ENCODE data around the gene RERE. TPM values are rescaled to one million over a fixed set of nuclear protein-coding genes. Genes with fewer than 3 reads are reported as not detected.

The RERE gene
- total and polyA plus RNA-seq, 2 experiments from 2014 or later, result 39.8 to 62.8 TPM

- Histone ChIP-seq H3K9me2 (replicated peaks; ENCODE audit: insufficient read depth) (no peaks in the 10 kb centered on the region), H3K4me1 (ENCODE audit: insufficient read depth) (no peaks in the 10 kb centered on the region), H3K4me3 (no peak overlapping the region), H2AFZ (no peak overlapping the region), H4K20me1 (ENCODE audit: insufficient read depth, poor library complexity, severe bottlenecking) (peaks cover 6% of the 10 kb centered on the region), H3K27ac (no peak overlapping the region), H3K4me2 (no peak overlapping the region), H3K79me2 (peaks cover 97% of the 10 kb centered on the region), H3K36me3 (replicated peaks; ENCODE audit: insufficient read depth, low read depth) (no peaks in the 10 kb centered on the region), H3K9me3 (ENCODE audit: low read depth) (no peaks in the 10 kb centered on the region), H3K27me3 (no peaks in the 10 kb centered on the region)
- no peak for DNase-seq (ENCODE audit: low spot score)
- no peak for TF ChIP-seq CTCF (IDR thresholded peaks at IDR 0.05; ENCODE audit: poor library complexity)
- TF ChIP-seq EZH2 (IDR thresholded peaks at IDR 0.05; ENCODE audit: borderline replicate concordance), result no peak
- no peak for TF ChIP-seq EZH2phosphoT487 (IDR thresholded peaks at IDR 0.05; ENCODE audit: low read depth, severe bottlenecking, unreplicated experiment)
- WGBS (ENCODE audit: low lambda C conversion rate, missing lambda C conversion rate), result 93% methylated on average over 5 of the region's 5 CpGs
Measured at GRCh38 chr1:8797216-8797615, 20.2 kb downstream of the RERE start.

GRCh38 chr1:8796812-8797211, 20.6 kb downstream of the RERE start:
- Histone ChIP-seq H3K4me2 (no peak overlapping the region), H3K27ac (no peak overlapping the region), H3K27me3 (no peaks in the 10 kb centered on the region), H3K9me2 (replicated peaks; ENCODE audit: insufficient read depth) (no peaks in the 10 kb centered on the region), H3K79me2 (peaks cover 97% of the 10 kb centered on the region), H2AFZ (no peak overlapping the region), H3K4me1 (ENCODE audit: insufficient read depth) (no peaks in the 10 kb centered on the region), H3K9me3 (ENCODE audit: low read depth) (no peaks in the 10 kb centered on the region), H4K20me1 (ENCODE audit: insufficient read depth, poor library complexity, severe bottlenecking) (peaks cover 6% of the 10 kb centered on the region), H3K36me3 (replicated peaks; ENCODE audit: insufficient read depth, low read depth) (no peaks in the 10 kb centered on the region), H3K4me3 (no peak overlapping the region)
- 50% methylated on average over 3 of the region's 3 CpGs for WGBS (ENCODE audit: low lambda C conversion rate, missing lambda C conversion rate)
- TF ChIP-seq CTCF (IDR thresholded peaks at IDR 0.05; ENCODE audit: poor library complexity) (no peak), EZH2 (IDR thresholded peaks at IDR 0.05; ENCODE audit: borderline replicate concordance) (no peak), EZH2phosphoT487 (IDR thresholded peaks at IDR 0.05; ENCODE audit: low read depth, severe bottlenecking, unreplicated experiment) (no peak)
- no peak for DNase-seq (ENCODE audit: low spot score)

- Histone ChIP-seq H3K4me2 (no peak overlapping the region), H3K27me3 (no peaks in the 10 kb centered on the region), H3K9me3 (ENCODE audit: low read depth) (no peaks in the 10 kb centered on the region), H4K20me1 (ENCODE audit: insufficient read depth, poor library complexity, severe bottlenecking) (peaks cover 6% of the 10 kb centered on the region), H3K9me2 (replicated peaks; ENCODE audit: insufficient read depth) (no peaks in the 10 kb centered on the region), H3K4me3 (no peak overlapping the region), H3K4me1 (ENCODE audit: insufficient read depth) (no peaks in the 10 kb centered on the region), H3K79me2 (peaks cover 97% of the 10 kb centered on the region), H2AFZ (no peak overlapping the region), H3K36me3 (replicated peaks; ENCODE audit: insufficient read depth, low read depth) (no peaks in the 10 kb centered on the region), H3K27ac (no peak overlapping the region)
- TF ChIP-seq CTCF (IDR thresholded peaks at IDR 0.05; ENCODE audit: poor library complexity) (no peak), EZH2 (IDR thresholded peaks at IDR 0.05; ENCODE audit: borderline replicate concordance) (no peak)
- DNase-seq (ENCODE audit: low spot score), result no peak
- WGBS (ENCODE audit: low lambda C conversion rate, missing lambda C conversion rate), result 96% methylated on average over 3 of the region's 3 CpGs
Measured at GRCh38 chr1:8794605-8795004, 22.8 kb downstream of the RERE start.

- H4K20me1 ChIP-seq (ENCODE audit: insufficient read depth, poor library complexity, severe bottlenecking), result peaks cover 6% of the 10 kb centered on the region
Measured at GRCh38 chr1:8791819-8792218, 25.6 kb downstream of the RERE start.

More at GRCh38 chr1:8791819-8792218, 25.6 kb downstream of the RERE start:
- DNase-seq (ENCODE audit: low spot score), result no peak
- Histone ChIP-seq H3K9me3 (ENCODE audit: low read depth) (no peaks in the 10 kb centered on the region), H3K4me3 (no peak overlapping the region), H3K4me1 (ENCODE audit: insufficient read depth) (no peaks in the 10 kb centered on the region), H3K36me3 (replicated peaks; ENCODE audit: insufficient read depth, low read depth) (no peaks in the 10 kb centered on the region), H3K27ac (no peak overlapping the region), H3K9me2 (replicated peaks; ENCODE audit: insufficient read depth) (no peaks in the 10 kb centered on the region), H3K27me3 (no peaks in the 10 kb centered on the region), H3K4me2 (no peak overlapping the region), H2AFZ (no peak overlapping the region), H3K79me2 (peaks cover 97% of the 10 kb centered on the region)
- no peak for TF ChIP-seq CTCF (IDR thresholded peaks at IDR 0.05; ENCODE audit: poor library complexity)
- TF ChIP-seq EZH2 (IDR thresholded peaks at IDR 0.05; ENCODE audit: borderline replicate concordance), result no peak
- TF ChIP-seq EZH2phosphoT487 (IDR thresholded peaks at IDR 0.05; ENCODE audit: low read depth, severe bottlenecking, unreplicated experiment), result no peak
- WGBS (ENCODE audit: low lambda C conversion rate, missing lambda C conversion rate), result over 99% methylated on average over 3 of the region's 3 CpGs

Data from hepatocyte (in vitro differentiated cells).